GM21529 (cell line): ENCODE results near the gene ASH1L.
"Not testable (repeated sequence)": the region's sequence is repeated elsewhere in the genome, so short reads cannot be mapped to it uniquely, and the experiment has no call there.

Experiments
- ATAC-seq: cut with Tn5 transposase; IDR thresholded peaks from one replicate; pipeline ENCODE4 v1.9.1; 2021; ENCODE audit not compliant: unreplicated experiment

ASH1L gene, protein sequence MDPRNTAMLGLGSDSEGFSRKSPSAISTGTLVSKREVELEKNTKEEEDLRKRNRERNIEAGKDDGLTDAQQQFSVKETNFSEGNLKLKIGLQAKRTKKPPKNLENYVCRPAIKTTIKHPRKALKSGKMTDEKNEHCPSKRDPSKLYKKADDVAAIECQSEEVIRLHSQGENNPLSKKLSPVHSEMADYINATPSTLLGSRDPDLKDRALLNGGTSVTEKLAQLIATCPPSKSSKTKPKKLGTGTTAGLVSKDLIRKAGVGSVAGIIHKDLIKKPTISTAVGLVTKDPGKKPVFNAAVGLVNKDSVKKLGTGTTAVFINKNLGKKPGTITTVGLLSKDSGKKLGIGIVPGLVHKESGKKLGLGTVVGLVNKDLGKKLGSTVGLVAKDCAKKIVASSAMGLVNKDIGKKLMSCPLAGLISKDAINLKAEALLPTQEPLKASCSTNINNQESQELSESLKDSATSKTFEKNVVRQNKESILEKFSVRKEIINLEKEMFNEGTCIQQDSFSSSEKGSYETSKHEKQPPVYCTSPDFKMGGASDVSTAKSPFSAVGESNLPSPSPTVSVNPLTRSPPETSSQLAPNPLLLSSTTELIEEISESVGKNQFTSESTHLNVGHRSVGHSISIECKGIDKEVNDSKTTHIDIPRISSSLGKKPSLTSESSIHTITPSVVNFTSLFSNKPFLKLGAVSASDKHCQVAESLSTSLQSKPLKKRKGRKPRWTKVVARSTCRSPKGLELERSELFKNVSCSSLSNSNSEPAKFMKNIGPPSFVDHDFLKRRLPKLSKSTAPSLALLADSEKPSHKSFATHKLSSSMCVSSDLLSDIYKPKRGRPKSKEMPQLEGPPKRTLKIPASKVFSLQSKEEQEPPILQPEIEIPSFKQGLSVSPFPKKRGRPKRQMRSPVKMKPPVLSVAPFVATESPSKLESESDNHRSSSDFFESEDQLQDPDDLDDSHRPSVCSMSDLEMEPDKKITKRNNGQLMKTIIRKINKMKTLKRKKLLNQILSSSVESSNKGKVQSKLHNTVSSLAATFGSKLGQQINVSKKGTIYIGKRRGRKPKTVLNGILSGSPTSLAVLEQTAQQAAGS (N-terminal part only)

DNA sequence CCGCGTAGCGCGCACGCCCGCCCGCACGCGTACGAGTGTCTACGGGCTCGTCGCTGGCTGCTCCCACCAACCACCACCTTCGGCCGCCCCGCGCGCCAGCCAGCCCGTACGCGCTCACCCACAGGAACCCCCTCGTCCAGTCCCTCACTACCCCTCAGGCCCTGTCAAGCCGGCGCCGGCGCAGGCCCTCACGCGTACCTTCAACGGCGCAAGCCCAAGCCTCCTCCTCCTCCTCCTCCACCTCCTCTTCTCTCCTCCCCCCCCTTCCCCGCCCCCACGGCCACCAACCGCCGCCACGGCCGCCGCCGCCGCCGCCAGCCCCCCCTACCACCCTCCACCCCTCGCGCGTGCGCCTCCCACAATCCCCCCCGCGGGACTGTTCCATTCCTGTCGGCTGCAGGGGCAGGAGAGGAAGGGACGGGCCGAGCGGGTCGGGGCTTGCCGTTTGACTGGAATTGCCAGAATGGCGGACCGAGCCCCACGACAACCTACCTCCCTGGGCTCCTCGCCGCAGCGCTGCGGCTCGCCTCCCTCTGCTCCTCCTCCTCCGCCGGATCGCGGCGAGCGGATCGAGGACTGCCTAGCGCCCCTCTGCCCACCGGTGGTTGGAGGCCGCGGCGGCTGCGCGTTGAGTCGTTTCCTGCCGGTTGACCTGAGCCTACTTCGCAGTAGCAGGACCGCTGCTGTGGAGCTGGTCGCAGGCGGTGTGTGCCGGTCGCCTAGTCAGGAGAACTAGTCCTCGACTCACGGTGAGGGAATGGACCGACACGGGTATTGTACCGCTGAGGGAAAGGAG, at the start of gene ASH1L:
Gene ASH1L (minus strand): TSS at position 223 of the 796 bp plus-strand sequence. CDS start 41,284 bp downstream, outside the sequence.
- ATAC-seq, result peak; percentile 78

DNA sequence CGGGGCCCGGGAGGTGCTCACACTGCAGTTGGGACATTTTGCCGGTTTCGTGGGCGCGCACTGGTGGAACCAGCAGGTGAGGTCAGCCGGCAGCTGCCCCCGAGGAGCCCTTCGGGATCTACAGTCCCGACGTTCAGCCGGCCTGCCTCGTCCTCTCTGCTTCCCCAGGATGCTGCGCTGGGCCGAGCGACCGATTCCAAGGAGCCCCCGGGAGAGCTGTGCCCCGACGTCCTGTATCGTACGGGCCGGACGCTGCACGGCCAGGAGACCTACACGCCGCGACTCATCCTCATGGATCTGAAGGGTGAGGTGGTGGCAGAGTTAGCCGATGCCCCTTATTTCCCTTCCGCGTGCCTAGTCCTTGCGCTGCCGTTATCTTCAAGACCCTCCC, 47.6 kb upstream of the ASH1L start:
- not testable (repeated sequence) for ATAC-seq

DNA sequence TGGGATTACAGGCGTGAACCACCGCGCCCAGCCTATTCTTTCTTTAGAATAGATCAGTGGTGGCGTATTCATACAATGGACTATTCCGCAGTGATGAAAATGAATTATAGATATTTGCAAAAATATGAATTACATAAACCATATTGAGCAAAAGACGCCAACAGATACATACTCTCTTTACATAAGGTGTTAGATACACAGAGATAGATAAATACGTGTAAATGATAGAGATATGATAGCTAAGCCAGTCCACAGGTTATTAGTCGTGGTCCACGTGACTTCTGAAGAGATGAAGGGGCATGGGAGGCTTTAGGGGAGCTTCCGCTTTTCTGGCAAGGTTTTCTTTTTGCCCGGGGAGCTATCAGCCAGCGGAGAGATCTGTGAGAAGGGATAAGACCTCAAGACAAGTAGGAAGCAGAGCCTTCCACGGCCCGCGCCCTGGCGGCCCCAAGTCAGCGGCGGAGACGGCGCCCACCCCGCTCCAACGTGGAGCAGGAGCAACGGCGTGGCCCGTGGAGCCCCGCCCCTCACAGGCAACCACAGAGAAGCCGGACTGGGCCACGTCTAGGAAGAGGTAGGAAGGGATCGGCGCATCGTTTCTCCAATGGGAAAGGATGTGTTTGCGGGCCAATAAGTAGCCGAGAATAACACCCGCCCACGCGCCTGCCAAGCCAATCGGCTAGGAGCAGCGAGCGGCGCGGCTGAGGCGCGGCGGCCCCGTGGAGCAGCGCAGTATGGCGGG, 47.1 kb upstream of the ASH1L start, which contains the start of gene MSTO1:
Gene MSTO1 (plus strand): TSS at position 704 of the 742 bp plus-strand sequence. CDS start 31 bp downstream, at position 735.
- ATAC-seq, result peak; percentile 92

DNA sequence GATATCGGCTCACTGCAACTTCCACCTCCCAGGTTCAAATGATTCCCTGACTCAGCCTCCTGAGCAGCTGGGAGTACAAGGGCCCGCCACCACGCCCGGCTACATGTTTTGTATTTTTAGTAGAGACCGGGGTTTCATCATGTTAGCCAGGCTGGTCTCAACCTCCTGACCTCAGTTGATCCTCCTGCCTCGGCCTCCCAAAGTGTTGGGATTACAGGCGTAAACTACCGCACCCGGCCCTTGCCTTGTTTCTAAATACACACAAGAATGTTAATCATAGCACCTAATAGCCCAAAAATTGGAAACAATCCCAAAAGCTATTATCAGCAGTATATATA, 46.3 kb upstream of the ASH1L start:
- no peak for ATAC-seq

DNA sequence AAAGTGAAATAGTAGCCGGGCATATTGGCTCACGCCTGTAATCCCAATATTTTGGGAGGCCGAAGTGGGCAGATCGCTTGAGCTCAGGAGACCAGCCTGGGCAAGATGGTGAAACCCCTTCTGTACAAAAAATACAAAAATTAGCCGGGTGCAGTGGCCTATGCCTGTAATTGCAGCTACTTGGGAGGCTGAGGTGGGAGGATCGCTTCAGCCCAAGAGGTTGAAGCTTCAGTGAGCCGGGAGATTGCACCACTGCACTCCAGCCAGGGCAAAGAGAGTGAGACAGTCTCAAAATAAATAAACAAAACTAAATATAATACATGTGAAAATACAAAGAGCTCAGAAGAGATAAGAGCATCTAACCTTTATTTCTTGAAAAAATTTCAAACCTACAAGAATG, 45.1 kb upstream of the ASH1L start:
- no peak for ATAC-seq

DNA sequence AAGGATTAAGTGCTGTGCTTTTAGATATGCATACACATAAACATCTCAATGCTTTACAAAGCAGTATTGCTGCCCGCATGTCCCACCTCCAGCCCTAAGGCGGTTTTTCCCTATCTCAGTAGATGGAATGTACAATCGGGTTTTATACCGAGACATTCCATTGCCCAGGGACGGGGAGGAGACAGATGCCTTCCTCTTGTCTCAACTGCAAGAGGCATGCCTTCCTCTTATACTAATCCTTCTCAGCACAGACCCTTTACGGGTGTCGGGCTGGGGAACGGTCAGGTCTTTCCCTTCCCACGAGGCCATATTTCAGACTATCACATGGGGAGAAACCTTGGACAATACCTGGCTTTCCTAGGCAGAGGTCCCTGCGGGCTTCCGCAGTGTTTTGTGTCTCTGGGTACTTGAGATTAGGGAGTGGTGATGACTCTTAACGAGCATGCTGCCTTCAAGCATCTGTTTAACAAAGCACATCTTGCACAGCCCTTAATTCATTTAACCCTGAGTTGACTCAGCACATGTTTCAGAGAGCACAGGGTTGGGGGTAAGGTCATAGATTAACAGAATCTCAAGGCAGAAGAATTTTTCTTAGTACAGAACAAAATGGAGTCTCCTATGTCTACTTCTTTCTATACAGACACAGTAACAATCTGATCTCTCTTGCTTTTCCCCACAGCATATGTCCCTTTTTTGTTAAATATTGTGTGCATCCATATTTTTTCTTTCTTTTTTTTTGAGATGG, 37.4 kb upstream of the ASH1L start:
- not testable (repeated sequence) for ATAC-seq

DNA sequence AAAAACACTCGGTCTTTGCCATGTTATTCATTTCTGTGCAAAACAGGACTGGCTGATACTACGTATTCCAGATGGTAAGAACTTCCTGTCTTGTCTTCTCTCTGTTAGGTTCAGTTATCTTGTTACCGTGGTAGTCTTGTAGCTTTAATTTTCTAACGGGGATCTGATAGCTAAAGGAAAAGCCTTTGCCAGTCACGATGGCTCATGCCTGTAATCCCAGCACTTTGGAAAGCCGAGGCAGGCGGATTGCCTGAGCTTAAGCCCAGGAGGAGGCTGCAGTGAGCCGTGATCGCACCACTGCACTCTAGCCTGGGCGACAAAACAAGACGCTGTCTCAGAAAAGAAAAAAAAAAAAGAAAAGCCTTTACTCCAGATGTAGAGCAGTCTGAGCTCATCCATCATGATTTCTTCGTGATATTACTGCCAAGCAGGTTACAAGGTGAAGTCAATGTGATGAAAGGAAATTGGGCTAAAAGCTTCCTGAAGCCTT, 36.3 kb upstream of the ASH1L start:
- no peak for ATAC-seq

DNA sequence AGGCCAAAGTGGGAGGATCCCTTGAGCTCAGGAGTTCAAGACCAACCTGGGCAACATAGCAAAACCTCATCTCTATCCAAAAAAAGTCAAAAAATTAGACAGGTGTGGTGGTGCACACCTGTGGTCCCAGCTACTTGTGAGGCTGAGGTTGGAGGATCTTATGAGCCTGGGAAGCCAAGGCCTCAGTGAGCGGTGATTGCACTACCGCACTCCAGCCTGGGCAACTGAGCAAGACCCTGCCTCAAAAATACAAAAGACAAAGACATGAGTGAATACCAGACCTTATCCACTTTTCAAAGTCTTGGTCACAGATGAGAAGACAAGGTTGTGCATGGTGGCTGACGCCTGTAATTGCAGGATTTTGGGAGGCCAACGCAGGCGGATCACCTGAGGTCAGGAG, 34.3 kb upstream of the ASH1L start:
- ATAC-seq, result no peak

DNA sequence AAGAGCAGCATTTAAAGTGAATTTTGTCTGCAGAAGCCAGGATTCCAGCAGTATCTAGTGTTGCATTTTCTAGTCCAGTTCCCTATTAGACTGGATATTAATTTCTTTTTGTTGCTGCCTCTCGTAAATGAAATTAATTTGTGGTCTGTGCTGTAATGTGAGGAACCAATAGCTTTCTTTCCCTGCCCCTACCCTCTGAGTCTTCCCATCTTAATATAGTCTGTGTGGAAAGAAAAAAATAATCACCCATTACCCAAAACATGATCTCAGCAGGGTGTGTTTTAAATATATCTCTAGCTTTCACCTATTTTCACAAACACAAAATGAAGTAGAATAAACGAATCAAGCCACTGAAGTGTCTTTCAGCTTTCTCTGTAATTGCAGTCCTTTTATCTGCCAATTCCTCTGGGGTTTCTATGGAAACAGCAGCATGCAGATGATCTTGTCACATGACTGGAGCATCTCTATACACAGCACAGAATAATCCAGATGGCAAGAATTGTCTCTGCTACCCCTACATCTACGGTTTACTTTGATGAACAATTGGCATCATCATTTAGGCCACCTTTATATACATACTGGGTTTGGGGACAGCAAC, 33.4 kb upstream of the ASH1L start:
- not testable (repeated sequence) for ATAC-seq

DNA sequence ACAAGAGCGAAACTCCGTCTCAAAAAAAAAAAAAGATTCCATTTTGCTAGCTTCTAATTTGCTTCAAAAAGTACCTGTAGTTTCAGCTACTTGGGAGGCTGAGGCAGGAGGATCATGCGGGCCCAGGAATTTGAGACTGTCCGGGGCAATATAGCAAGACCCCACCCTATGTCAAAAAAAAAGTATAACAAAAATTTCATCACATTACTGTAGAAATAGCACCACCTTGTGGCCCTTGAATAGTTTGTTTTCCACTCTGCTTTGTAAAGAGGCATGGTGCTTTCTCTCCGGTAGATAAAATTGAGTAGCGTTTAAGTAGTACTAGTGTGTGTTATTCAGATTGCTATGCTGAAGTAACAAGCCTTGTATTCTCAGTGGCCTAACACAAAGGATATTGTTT, 29.2 kb upstream of the ASH1L start:
- no peak for ATAC-seq

DNA sequence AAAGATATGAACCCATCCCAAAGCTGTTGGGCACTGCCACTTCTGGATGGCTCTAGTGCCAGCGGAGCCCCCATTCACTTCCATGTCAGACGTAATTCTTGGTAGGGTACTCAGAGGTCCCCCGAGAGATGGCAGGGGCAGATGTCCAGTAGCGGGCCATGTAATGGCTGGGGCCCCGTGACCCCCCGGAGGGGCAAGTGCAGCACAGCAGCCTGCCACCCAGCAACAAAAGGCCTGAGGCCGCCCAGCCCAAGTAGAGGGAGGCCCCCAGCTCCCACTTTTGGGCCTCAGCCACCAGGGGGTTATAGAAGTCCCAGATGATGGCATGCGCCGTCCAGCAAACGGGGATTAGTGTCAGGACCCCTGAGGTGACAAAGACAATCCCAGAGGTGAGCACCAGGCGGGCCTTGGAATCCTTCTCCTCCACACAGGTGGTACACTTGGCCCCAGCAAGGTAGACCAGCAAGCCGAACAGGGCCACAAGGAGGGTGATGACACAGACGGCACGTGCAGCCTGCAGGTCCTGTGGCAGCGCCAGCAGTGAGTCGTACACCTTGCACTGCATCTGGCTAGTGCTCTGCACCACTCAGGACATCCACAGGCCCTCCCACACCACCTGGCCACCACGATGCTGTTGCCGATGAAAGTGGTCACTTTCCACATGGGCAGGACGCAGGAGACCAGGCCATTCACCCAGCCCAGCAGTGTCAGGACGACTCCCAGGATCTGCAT, 28.1 kb upstream of the ASH1L start:
- ATAC-seq, result not testable (repeated sequence)

DNA sequence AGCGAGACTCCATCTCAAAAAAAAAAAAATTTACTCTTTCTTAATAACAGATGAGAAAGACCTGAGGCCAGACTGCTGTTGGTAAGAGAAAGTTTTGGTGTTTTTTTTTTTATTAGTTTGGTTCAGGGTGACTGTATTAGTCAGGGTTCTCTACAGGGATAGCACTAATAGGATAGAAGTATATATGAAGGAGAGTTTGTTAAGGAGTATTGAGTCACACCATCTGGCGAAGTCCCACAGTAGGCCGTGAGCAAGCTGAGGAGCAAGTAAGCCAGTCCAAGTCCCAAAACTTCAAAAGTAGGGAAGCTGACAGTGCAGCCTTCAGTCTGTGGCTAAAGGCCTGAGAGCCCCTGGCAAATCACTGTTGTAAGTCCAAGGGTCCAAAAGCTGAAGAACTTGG, 26.7 kb upstream of the ASH1L start:
- ATAC-seq, result not testable (repeated sequence)

DNA sequence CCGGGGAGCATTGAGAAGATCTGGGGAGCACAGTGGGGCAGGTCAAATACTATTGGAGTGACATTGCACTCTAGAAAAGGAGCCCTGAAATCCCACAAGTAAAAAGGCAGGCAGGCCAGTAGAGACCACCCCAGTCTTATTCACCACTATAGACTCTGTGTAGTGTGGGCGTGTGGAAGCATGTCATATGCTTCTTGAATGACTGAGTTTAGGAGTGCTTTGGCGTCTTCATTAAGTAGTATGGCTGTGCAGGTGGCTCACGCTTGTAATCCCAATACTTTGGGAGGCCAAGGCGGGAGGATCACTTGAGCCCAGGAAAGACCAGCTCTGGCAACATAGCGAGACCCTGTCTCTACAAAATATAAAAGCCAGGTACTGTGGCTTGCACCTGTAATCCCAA, 21.2 kb upstream of the ASH1L start:
- not testable (repeated sequence) for ATAC-seq

DNA sequence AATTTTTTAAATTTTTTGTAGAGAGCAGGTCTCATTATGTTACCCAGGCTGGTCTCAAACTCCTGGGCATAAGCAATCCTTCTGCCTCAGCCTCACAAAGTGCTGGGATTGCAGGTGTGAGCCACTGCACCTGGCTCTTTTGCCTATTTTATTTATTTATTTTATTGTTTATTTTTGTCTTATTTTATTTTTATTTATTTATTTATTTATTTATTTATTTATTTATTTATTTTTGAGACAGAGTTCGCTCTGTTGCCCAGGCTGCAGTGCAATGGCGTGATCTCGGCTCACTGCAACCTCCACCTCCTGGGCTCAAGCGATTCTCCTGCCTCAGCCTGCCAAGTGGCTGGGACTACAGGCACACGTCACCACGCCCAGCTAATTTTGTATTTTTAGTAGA, 13.0 kb upstream of the ASH1L start:
- ATAC-seq, result not testable (repeated sequence)

DNA sequence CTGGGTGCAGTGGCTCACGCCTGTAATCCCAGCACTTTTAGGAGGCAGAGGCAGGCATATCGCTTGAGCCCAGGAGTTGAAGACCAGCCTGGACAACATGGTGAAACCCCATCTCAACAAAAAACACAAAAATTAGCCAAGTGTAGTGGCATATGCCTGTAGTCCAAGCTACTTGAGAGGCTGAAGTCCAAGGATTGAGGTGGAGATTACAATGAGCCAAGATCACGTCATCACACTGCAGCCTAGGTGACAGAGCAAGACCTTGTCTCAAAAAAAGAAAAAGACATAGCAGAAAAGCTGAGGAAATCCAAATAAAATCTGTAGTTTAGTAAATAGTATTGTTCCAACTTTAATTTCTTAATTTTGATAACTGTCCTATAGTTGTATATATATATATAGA, 11.5 kb upstream of the ASH1L start:
- ATAC-seq, result no peak

DNA sequence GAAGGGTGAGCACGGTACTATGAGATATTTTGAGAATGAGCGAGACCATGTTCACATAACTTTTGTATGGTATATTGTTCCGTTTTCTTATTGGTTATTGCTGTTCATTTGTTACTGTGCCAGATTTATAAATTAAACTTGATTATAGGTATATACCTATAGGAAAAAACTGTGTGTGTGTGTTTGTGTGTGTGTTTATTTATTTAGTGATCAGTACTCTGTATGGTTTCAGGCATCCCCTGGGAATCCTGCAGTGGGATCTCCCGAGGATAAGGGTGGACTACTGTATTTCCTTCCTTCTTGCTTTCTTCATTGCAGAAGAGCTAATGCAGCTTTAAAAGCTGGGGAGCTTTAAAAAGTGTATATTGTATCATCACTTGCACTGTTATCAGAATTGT, 8.0 kb upstream of the ASH1L start:
- ATAC-seq, result no peak

DNA sequence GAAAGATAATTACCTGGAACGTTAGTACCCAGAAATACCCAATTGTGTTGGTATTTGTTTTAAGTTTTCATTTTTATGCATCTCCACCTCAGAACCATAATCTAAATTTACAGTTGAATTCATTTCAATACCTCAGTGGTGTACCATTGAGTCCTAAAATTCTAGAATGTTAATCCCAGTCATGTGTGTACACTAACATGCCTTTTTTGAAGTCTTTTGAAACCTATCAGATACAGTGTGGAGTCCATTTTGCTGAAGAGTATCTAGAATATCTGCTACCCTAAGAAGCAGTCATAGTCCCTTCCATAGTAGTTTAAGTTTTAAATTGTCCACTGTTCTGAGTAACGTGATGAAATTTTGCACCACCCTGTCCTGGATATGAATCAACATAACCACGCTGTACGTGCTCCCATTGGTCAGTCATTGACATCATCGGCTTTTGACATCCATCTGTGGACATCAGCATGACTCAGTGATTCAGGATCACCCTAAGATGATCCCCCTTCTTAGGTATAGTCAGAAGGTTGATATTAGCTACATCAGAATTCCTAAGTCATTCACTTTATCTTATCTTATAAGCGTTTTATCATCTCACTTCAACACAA, 7.5 kb upstream of the ASH1L start:
- no peak for ATAC-seq
